Measurements from ENCODE around the gene SCYL1.

DNA sequence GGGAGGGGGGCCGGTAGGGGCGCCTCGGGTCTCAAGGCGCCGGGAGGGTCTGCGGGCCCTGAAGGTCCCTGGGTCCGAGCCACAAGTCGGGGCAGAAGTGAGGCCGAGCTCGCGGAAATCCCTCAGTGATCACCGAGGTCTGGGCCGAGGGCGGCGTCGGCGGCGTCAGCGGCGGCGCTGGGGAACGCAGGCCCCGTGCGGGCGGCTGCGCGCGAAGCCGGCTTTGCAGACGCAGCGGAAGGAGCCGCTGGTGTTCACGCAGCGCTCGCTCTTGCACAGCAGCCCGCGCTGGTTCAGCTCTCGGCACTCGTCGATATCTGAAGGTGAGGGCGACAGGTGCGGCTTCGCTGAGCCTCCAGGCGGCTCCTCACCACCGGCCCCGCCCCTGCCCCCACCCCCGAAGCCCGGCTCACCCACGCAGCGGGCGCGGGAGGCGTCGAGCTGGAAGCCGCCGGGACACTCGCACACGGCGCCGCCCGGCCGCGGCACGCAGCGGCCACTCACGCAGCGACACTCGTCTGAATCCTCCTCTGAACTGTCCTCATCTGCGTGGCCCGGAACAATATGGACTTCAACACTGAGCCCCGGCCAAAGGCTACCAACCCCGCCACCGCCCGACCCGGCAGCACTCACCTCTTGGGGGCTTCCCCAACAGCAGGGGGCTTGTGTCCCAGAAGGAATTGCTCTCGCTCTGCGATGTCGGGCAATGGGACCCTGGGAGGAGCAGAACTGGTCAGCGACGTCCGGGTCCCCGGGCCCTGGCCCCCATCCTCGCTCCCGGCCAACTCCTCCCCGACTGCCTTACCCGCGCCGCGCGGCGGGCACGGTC is 14.2 kb downstream of the SCYL1 start:
- TF ChIP-seq CTCF (IDR thresholded peaks at IDR 0.05; ENCODE audit: low read depth, low read length, missing input control) (no peak), TAF1 (conservative IDR thresholded peaks at IDR 0.05) (no peak), GABPA (IDR thresholded peaks at IDR 0.05 in 1 of 2, conservative IDR thresholded peaks at IDR 0.05 in 1 of 2) (no peak), ZBTB33 (IDR thresholded peaks at IDR 0.05) (no peak)
